NAMALWA (cell line): Measurements from ENCODE around the gene RUVBL1.

Source experiments
- DNase-seq: peaks from one replicate; pipeline ENCODE4 v3.0.0-alpha.2; 2015; ENCODE audit warnings: low spot score

The RUVBL1 gene

GRCh38 chr3:128067489-128067888 is 56.1 kb downstream of the RUVBL1 start:
- peak; percentile 47 for DNase-seq

- DNase-seq: no peak
These were observed 56.9 kb downstream of the RUVBL1 start for GRCh38 chr3:128066676-128067075.

GRCh38 chr3:128066114-128066513 is 57.5 kb downstream of the RUVBL1 start:
- no peak for DNase-seq

- no peak for DNase-seq
These were observed 58.6 kb downstream of the RUVBL1 start for GRCh38 chr3:128064962-128065361.

- DNase-seq: no peak
These were observed 59.7 kb downstream of the RUVBL1 start for GRCh38 chr3:128063865-128064264.

- no peak for DNase-seq
These were observed 61.4 kb downstream of the RUVBL1 start for GRCh38 chr3:128062033-128062745.

- DNase-seq: no peak
These were observed 62.9 kb downstream of the RUVBL1 start for GRCh38 chr3:128060473-128061381.

GRCh38 chr3:128056258-128056657 is 67.4 kb downstream of the RUVBL1 start:
- DNase-seq: no peak

GRCh38 chr3:128054367-128054766 is 69.2 kb downstream of the RUVBL1 start:
- DNase-seq: no peak

- DNase-seq: no peak
These were observed 70.0 kb downstream of the RUVBL1 start for GRCh38 chr3:128053614-128054013.

- DNase-seq: peak; percentile 44
These were observed 70.8 kb downstream of the RUVBL1 start for GRCh38 chr3:128052595-128053351.

GRCh38 chr3:128051837-128052594 is 71.6 kb downstream of the RUVBL1 start, which contains the start of gene SEC61A1:
TSS of gene SEC61A1 (plus strand) at chr3:128052437. CDS start at chr3:128052553, 116 bp downstream.
- peak; percentile 95 for DNase-seq

GRCh38 chr3:128051459-128051836 is 72.2 kb downstream of the RUVBL1 start:
- no peak for DNase-seq

- DNase-seq: no peak
These were observed 73.0 kb downstream of the RUVBL1 start for GRCh38 chr3:128050597-128050996.

GRCh38 chr3:128041344-128041743 is 82.3 kb downstream of the RUVBL1 start:
- DNase-seq: no peak

GRCh38 chr3:128040660-128041059 is 83.0 kb downstream of the RUVBL1 start:
- no peak for DNase-seq

GRCh38 chr3:128040041-128040440 is 83.6 kb downstream of the RUVBL1 start:
- DNase-seq: no peak

GRCh38 chr3:128036119-128036518 is 87.5 kb downstream of the RUVBL1 start:
- DNase-seq: no peak

- no peak for DNase-seq
These were observed 90.5 kb downstream of the RUVBL1 start for GRCh38 chr3:128033102-128033501.
